Measurements from ENCODE around the gene PTAR1.

PTAR1 gene

GRCh38 chr9:69672596-69673310 lies 87.1 kb downstream of the PTAR1 start:
- FAIRE-seq: peak; percentile 56

DNA sequence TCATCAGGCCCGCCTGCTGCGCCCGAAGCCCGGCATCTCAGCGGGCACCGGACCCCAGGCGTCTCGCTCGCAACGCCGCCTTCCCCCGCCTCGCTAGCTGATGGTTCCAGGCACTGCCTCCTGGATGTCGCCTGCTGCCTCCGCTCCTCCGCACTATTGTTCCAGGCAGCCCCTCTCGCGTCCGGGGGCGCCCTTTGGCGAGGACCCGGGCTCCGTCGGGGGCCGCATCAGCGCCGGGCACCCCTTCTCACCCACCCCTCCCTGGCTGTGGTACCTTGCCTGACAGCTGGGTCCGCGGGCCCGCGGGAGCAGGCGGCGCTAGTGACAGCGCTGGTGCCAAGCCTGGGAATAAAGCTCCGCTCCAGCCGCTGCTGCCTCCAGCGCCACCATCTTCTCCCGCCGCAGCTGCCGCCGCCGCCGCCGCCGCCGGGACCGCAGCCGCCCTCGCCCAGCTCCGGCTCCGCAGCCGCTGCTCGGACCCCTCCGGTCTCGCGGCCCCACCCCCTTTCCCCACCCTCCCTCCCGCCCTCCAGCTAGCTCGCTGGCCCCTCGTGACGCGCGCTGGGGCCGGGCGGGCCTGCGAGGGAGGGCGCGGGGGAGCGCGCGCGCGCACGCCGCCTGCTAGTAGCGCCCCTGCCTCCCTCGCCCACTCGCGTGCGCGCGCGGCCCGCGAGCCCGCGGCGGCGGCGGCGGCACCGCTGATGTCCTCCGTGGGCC lies 87.8 kb downstream of the PTAR1 start, which contains the start of gene APBA1:
TSS of gene APBA1 (minus strand) at position 493 of the 717 bp plus-strand sequence.
- FAIRE-seq: no peak

- no peak for FAIRE-seq
Measured at GRCh38 chr9:69671311-69671878, 88.4 kb downstream of the PTAR1 start.

DNA sequence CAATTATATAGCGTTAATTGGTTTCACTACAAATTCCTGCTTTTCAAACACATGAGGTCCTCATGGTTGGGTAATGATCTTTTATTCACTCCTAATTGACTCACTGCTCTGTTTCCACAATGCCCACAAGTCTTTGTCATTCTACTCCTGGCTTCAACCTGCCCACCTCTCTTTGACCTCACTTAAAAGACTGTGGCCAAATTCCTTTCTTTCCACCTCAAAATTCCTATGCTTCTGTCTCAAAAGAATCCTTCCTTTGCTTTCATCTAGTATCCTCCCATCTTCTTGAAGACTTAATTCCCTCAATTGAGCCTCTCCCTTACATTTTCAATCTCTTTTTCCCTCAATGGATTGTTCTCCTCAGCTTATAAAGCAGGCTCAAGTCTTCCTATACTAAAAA lies 92.5 kb downstream of the PTAR1 start:
- FAIRE-seq: no peak

DNA sequence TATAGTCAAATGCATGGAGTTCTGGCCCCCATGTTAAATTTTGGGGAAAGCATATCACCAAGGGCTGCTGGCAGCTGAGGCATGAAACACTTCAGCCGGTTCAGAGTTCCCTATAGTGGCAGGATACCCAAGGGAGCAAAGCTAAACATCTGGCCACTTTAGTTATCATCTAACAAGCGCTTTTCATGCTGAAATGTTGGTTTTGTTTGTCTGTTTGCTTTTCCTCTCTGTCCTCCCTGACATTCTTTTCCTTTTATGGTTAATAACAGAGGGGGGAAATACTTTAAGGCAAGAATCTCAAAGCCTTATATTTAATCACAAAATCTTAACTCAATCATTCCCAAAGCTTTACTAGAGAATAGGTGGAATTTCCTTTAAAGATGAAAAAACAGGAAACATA lies 99.5 kb downstream of the PTAR1 start:
- no peak for FAIRE-seq
